Liver (tissue), 9 donors: Measurements from ENCODE around the gene ADAMTS1. TPM values are rescaled to one million over a fixed set of nuclear protein-coding genes. Genes with fewer than 3 reads are reported as not detected.

ENCODE experiments used
- DNase-seq: peaks from one replicate; pipeline ENCODE4 v3.0.0-alpha.2; 2017; ENCODE audit warnings: low spot score
- H3K27ac ChIP-seq, 2 donors: one replicate each; pipeline ENCODE4 v1.7.0; 2013; ENCODE audit warnings: inconsistent platforms in 2 of 2, low read length in 2 of 2, control low read depth in 1 of 2, low read depth in 1 of 2, mild to moderate bottlenecking in 1 of 2
- H3K27me3 ChIP-seq, 4 donors: one replicate each; pipeline versions ENCODE4 v1.6.1 to v1.7.0; 2013; ENCODE audit warnings: low read length in 3 of 4, inconsistent platforms in 1 of 4, mild to moderate bottlenecking in 1 of 4, moderate library complexity in 1 of 4; ENCODE audit not compliant: control insufficient read depth in 4 of 4, insufficient read depth in 4 of 4
- H3K36me3 ChIP-seq, 4 donors: one replicate each; pipeline versions ENCODE4 v1.6.1 to v1.7.0; 2013; ENCODE audit warnings: low read length in 3 of 4, mild to moderate bottlenecking in 3 of 4, low read depth in 1 of 4, moderate library complexity in 1 of 4; ENCODE audit not compliant: control insufficient read depth in 4 of 4, insufficient read depth in 3 of 4
- H3K4me1 ChIP-seq, 4 donors: one replicate each; pipeline versions ENCODE4 v1.6.1 to v1.7.0; 2013; ENCODE audit warnings: low read length in 3 of 4, mild to moderate bottlenecking in 3 of 4, moderate library complexity in 1 of 4; ENCODE audit not compliant: control insufficient read depth in 4 of 4, insufficient read depth in 4 of 4
- H3K4me3 ChIP-seq, 3 donors: one replicate each; pipeline versions ENCODE4 v1.6.1 to v1.7.0; 2013; ENCODE audit warnings: low read length in 3 of 3, control low read depth in 1 of 3, low read depth in 1 of 3, mild to moderate bottlenecking in 1 of 3
- H3K9ac ChIP-seq, 2 donors: one replicate each; pipeline ENCODE4 v1.7.0; 2013; ENCODE audit warnings: low read length in 2 of 2, mild to moderate bottlenecking in 2 of 2, moderate library complexity in 2 of 2, control low read depth in 1 of 2, low read depth in 1 of 2
- H3K9me3 ChIP-seq, 4 donors: one replicate each; pipeline versions ENCODE4 v1.6.1 to v1.7.0; 2013; ENCODE audit warnings: low read length in 3 of 4; ENCODE audit not compliant: control insufficient read depth in 4 of 4
- EGR1 ChIP-seq, 2 donors: IDR thresholded peaks; 2 replicates each; pipeline ENCODE4 v1.6.1; 2016 to 2018; ENCODE audit warnings: antibody characterized with exemption in 2 of 2, low read depth in 2 of 2
- FOXA1 ChIP-seq: IDR thresholded peaks from 2 replicates; pipeline ENCODE4 v1.6.1; 2016; ENCODE audit warnings: antibody characterized with exemption
- FOXA2 ChIP-seq: IDR thresholded peaks from 2 replicates; pipeline ENCODE4 v1.6.1; 2016; ENCODE audit warnings: antibody characterized with exemption
- GABPA ChIP-seq, 2 donors: IDR thresholded peaks in 1 of 2; conservative IDR thresholded peaks in 1 of 2; 2 replicates each; pipeline ENCODE4 v1.6.1; 2016; ENCODE audit warnings: antibody characterized with exemption in 2 of 2, mild to moderate bottlenecking in 1 of 2, moderate library complexity in 1 of 2
- HNF4A ChIP-seq, 2 donors: conservative IDR thresholded peaks; 2 replicates each; pipeline ENCODE4 v1.6.1; 2016; ENCODE audit warnings: antibody characterized with exemption in 2 of 2, mild to moderate bottlenecking in 2 of 2
- HNF4G ChIP-seq: IDR thresholded peaks from 2 replicates; pipeline ENCODE4 v1.6.1; 2016; ENCODE audit warnings: antibody characterized with exemption
- NR2F2 ChIP-seq: IDR thresholded peaks from 2 replicates; pipeline ENCODE4 v1.6.1; 2016; ENCODE audit warnings: antibody characterized with exemption
- RAD21 ChIP-seq, 2 donors: IDR thresholded peaks; 2 replicates each; pipeline ENCODE4 v1.6.1; 2016; ENCODE audit warnings: antibody characterized with exemption in 2 of 2, mild to moderate bottlenecking in 2 of 2
- RXRA ChIP-seq, 2 donors: IDR thresholded peaks; 2 replicates each; pipeline ENCODE4 v1.6.1; 2017 to 2018; ENCODE audit warnings: antibody characterized with exemption in 2 of 2, mild to moderate bottlenecking in 1 of 2
- SP1 ChIP-seq: IDR thresholded peaks from 2 replicates; pipeline ENCODE4 v1.6.1; 2018; ENCODE audit warnings: antibody characterized with exemption, mild to moderate bottlenecking
- YY1 ChIP-seq: IDR thresholded peaks from 2 replicates; pipeline ENCODE4 v1.6.1; 2016; ENCODE audit warnings: antibody characterized with exemption, mild to moderate bottlenecking
- WGBS: extraction: QIAGEN DNeasy Blood & Tissue Kit; methylation state at CpG from one replicate; pipeline ENCODE4 v1.1.7; 2013; 5-methylcytosine and 5-hydroxymethylcytosine counted together
- polyA plus RNA-seq, 2 donors: library from polyadenylated mRNA; stranded (reverse) in 1 of 2; unstranded in 1 of 2; fragments of 200-250 nt in 1 of 2; fragments of >200 nt in 1 of 2; fragmentation: Nextera tagmentation in 1 of 2; extraction: Ambion mirVana in 1 of 2; gene quantifications; one replicate each; pipeline versions ENCODE4 v1.2.1 to v1.2.3, GENCODE V29; 2013 to 2015
- total RNA-seq, 2 donors: library from RNA; depleted of rRNA; stranded (reverse); fragments of >200 nt; gene quantifications; one replicate each; pipeline ENCODE4 v1.2.3, GENCODE V29; 2014
- TF ChIP-seq, protein P1 (sequence below): IDR thresholded peaks from 2 replicates; pipeline ENCODE4 v1.6.1; 2016; ENCODE audit warnings: antibody characterized with exemption
- TF ChIP-seq, protein P2 (sequence below): IDR thresholded peaks from 2 replicates; pipeline ENCODE4 v1.6.1; 2016; ENCODE audit warnings: antibody characterized with exemption
- TF ChIP-seq, protein P3 (sequence below): IDR thresholded peaks from 2 replicates; pipeline ENCODE4 v1.6.1; 2016; ENCODE audit warnings: antibody characterized with exemption
- TF ChIP-seq, protein P4 (sequence below): IDR thresholded peaks from 2 replicates; pipeline ENCODE4 v1.6.1; 2016; ENCODE audit warnings: antibody characterized with exemption, mild to moderate bottlenecking
- TF ChIP-seq, protein P5 (sequence below): fragments of 150-350 bp; IDR thresholded peaks from 2 replicates; pipeline ENCODE4 v1.5.1; 2017; ENCODE audit warnings: improper control_type of control experiment, low read depth, low read length; ENCODE audit not compliant: missing input control
- donor health status: healthy.
- donor health status: healthy.
- donor health status: healthy.
- donor health status: healthy.
- donor health status: healthy.

Gene ADAMTS1
- total and polyA plus RNA-seq, 4 donors, result 3.3 to 23.1 (median 10.7) TPM

DNA sequence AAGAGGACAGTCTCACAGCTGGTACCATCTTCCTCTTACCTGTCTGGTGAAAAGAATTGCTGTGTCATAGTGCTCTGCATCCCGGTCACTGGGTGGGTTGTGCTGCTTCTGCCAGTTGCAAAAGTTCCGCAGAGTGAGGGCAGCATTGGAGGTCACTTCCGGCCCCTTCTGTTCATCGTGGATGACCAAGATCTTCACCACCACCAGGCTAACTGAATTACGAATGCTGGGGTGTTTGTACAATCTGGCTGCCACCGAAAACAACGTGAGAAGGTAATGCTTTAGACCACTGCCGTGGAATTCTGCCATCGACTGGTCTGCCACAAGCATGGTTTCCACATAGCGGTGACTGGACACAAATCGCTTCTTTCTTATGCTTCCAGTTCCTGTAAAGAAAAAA, 2.9 kb downstream of the ADAMTS1 start:
- Histone ChIP-seq H3K27ac (peak overlapping the region; percentile 77 to 90), H3K27me3 (peaks cover 0 to 7% (median 0%) of the 10 kb centered on the region in 4 donors), H3K4me3 (peak overlapping the region; percentile 72 to 92 (median 92)), H3K4me1 (peaks cover 0 to 35% (median 22%) of the 10 kb centered on the region in 4 donors), H3K36me3 (peaks cover 2 to 42% (median 21%) of the 10 kb centered on the region in 4 donors), H3K9ac (peak overlapping the region in 1 of 2 donors; percentile 13), H3K9me3 (no peaks in the 10 kb centered on the region)
- DNase-seq, result no peak
- 75% methylated on average over 11 of the region's 11 CpGs for WGBS
- TF ChIP-seq, protein P1, sequence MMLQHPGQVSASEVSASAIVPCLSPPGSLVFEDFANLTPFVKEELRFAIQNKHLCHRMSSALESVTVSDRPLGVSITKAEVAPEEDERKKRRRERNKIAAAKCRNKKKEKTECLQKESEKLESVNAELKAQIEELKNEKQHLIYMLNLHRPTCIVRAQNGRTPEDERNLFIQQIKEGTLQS, result no peak
- TF ChIP-seq RAD21 (IDR thresholded peaks at IDR 0.05) (no peak), HNF4A (conservative IDR thresholded peaks at IDR 0.05) (no peak), RXRA (IDR thresholded peaks at IDR 0.05) (no peak), FOXA2 (no peak), NR2F2 (no peak), YY1 (no peak)
- TF ChIP-seq, protein P2, sequence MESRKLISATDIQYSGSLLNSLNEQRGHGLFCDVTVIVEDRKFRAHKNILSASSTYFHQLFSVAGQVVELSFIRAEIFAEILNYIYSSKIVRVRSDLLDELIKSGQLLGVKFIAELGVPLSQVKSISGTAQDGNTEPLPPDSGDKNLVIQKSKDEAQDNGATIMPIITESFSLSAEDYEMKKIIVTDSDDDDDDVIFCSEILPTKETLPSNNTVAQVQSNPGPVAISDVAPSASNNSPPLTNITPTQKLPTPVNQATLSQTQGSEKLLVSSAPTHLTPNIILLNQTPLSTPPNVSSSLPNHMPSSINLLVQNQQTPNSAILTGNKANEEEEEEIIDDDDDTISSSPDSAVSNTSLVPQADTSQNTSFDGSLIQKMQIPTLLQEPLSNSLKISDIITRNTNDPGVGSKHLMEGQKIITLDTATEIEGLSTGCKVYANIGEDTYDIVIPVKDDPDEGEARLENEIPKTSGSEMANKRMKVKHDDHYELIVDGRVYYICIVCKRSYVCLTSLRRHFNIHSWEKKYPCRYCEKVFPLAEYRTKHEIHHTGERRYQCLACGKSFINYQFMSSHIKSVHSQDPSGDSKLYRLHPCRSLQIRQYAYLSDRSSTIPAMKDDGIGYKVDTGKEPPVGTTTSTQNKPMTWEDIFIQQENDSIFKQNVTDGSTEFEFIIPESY, result no peak
- TF ChIP-seq, protein P3, sequence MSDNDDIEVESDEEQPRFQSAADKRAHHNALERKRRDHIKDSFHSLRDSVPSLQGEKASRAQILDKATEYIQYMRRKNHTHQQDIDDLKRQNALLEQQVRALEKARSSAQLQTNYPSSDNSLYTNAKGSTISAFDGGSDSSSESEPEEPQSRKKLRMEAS, result no peak
- TF ChIP-seq, protein P4, sequence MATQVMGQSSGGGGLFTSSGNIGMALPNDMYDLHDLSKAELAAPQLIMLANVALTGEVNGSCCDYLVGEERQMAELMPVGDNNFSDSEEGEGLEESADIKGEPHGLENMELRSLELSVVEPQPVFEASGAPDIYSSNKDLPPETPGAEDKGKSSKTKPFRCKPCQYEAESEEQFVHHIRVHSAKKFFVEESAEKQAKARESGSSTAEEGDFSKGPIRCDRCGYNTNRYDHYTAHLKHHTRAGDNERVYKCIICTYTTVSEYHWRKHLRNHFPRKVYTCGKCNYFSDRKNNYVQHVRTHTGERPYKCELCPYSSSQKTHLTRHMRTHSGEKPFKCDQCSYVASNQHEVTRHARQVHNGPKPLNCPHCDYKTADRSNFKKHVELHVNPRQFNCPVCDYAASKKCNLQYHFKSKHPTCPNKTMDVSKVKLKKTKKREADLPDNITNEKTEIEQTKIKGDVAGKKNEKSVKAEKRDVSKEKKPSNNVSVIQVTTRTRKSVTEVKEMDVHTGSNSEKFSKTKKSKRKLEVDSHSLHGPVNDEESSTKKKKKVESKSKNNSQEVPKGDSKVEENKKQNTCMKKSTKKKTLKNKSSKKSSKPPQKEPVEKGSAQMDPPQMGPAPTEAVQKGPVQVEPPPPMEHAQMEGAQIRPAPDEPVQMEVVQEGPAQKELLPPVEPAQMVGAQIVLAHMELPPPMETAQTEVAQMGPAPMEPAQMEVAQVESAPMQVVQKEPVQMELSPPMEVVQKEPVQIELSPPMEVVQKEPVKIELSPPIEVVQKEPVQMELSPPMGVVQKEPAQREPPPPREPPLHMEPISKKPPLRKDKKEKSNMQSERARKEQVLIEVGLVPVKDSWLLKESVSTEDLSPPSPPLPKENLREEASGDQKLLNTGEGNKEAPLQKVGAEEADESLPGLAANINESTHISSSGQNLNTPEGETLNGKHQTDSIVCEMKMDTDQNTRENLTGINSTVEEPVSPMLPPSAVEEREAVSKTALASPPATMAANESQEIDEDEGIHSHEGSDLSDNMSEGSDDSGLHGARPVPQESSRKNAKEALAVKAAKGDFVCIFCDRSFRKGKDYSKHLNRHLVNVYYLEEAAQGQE, result no peak

DNA sequence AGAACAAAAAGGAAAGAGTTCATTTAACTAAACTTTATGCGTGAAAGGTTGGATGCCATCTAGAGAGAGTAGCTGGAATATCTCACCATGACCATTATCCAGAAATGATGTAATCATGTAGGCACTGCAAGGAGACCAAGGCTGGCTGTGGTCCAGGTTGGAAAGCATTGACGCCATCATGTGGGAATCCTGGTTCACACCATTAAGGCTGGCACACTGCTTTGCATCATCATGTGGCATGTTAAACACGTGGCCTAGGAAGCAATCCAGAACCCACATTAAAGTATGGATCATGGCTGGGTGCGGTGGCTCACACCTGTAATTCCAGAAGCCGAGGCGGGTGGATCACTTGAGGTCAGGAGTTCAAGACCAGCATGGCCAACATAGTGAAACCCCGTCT, 4.3 kb downstream of the ADAMTS1 start:
- H3K36me3 ChIP-seq, result peaks cover 3 to 50% (median 23%) of the 10 kb centered on the region in 4 donors
- 73% methylated on average over 7 of the region's 7 CpGs for WGBS
- no peak overlapping the region for H3K27ac ChIP-seq
- H3K9ac ChIP-seq, result no peak overlapping the region
- H3K9me3 ChIP-seq, result no peaks in the 10 kb centered on the region
- H3K27me3 ChIP-seq, result peaks cover 0 to 3% (median 0%) of the 10 kb centered on the region in 4 donors
- H3K4me1 ChIP-seq, result peaks cover 0 to 28% (median 17%) of the 10 kb centered on the region in 4 donors
- no peak for TF ChIP-seq HNF4A (conservative IDR thresholded peaks at IDR 0.05)
- H3K4me3 ChIP-seq, result no peak overlapping the region
- no peak for DNase-seq

DNA sequence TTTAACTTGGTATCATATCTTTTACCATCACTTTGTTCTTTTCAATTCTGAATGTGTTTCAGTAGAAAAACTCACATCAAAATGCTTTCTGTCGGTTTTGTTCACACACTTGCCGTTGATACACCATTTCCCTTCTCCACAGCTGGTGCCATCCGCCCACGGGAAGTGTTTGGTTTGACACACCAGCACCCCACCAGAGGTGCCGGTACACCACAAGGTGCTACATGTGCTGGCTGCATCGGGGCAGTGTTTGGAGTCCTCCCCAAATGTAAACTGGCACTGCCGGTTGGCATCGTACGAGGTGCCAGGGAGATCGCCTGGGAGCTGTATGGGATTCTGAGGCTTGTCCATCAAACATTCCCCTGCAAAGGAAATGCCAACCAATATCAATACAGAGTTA, 5.0 kb downstream of the ADAMTS1 start:
- Histone ChIP-seq H3K4me1 (peaks cover 0 to 22% (median 15%) of the 10 kb centered on the region in 4 donors), H3K9ac (no peak overlapping the region), H3K27ac (no peak overlapping the region), H3K36me3 (peaks cover 3 to 50% (median 23%) of the 10 kb centered on the region in 4 donors), H3K9me3 (no peaks in the 10 kb centered on the region), H3K27me3 (peaks cover 0 to 3% (median 0%) of the 10 kb centered on the region in 4 donors), H3K4me3 (no peak overlapping the region)
- no peak for DNase-seq
- WGBS, result 86% methylated on average over 10 of the region's 10 CpGs
- TF ChIP-seq HNF4A (conservative IDR thresholded peaks at IDR 0.05) (no peak), RAD21 (IDR thresholded peaks at IDR 0.05) (no peak), SP1 (no peak), HNF4G (no peak), NR2F2 (no peak), FOXA2 (no peak), FOXA1 (no peak), YY1 (no peak), EGR1 (IDR thresholded peaks at IDR 0.05; ENCODE audit: low read depth in 2 of 2) (no peak), GABPA (IDR thresholded peaks at IDR 0.05 in 1 of 2, conservative IDR thresholded peaks at IDR 0.05 in 1 of 2) (no peak)
- TF ChIP-seq, protein P3, result no peak
- TF ChIP-seq, protein P1, result no peak
- TF ChIP-seq, protein P5, sequence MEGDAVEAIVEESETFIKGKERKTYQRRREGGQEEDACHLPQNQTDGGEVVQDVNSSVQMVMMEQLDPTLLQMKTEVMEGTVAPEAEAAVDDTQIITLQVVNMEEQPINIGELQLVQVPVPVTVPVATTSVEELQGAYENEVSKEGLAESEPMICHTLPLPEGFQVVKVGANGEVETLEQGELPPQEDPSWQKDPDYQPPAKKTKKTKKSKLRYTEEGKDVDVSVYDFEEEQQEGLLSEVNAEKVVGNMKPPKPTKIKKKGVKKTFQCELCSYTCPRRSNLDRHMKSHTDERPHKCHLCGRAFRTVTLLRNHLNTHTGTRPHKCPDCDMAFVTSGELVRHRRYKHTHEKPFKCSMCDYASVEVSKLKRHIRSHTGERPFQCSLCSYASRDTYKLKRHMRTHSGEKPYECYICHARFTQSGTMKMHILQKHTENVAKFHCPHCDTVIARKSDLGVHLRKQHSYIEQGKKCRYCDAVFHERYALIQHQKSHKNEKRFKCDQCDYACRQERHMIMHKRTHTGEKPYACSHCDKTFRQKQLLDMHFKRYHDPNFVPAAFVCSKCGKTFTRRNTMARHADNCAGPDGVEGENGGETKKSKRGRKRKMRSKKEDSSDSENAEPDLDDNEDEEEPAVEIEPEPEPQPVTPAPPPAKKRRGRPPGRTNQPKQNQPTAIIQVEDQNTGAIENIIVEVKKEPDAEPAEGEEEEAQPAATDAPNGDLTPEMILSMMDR, result no peak
- TF ChIP-seq, protein P2, result no peak
